Right lobe of liver (tissue), 4 donors: ENCODE data around the gene S100A10.

Experiments
- CTCF ChIP-seq, 4 donors: fragments of 200-600 bp in 3 of 4; fragments of 450-650 bp in 1 of 4; IDR thresholded peaks; one replicate each; pipeline versions ENCODE4 v1.5.1 to v1.8.0; 2016 to 2022; ENCODE audit warnings: antibody characterized with exemption in 4 of 4, mild to moderate bottlenecking in 2 of 4
- POLR2A ChIP-seq: fragments of 450-650 bp; IDR thresholded peaks from one replicate; pipeline ENCODE4 v1.6.1; 2017; ENCODE audit warnings: antibody characterized with exemption, mild to moderate bottlenecking
- donor health status: DM: no; HTN: no; CAD: no.
- donor health status: DM: no; HTN: no; CAD: no.
- donor health status: DM: no; HTN: yes; CAD: no.

DNA sequence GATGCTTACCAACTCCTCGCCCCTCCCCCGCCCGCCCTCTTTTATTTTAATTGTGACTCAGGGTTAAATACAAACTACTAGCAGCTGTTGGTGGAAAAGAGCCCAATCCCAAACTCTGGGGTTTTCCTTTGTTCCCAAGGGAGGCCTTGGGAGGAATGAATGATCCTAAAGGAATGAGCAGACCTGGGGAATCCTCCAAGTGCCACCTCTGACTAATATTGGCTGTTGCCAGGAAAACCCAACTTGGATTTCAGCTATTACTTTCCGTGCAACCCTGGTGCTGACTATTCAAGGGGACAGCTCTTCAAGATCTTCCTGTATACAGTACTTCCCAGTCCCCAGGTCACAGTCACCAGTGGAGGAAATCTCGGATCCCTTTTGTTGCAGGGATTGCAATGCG, 1.3 kb upstream of the S100A10 start:
- TF ChIP-seq POLR2A = no peak
- no peak for TF ChIP-seq CTCF (IDR thresholded peaks at IDR 0.05)
